ENCODE results near the gene ART5. TPM values are rescaled to one million over a fixed set of nuclear protein-coding genes. Genes with fewer than 3 reads are reported as not detected.

The ART5 gene
- total RNA-seq, 1 experiment from 2014 or later: not detected

DNA sequence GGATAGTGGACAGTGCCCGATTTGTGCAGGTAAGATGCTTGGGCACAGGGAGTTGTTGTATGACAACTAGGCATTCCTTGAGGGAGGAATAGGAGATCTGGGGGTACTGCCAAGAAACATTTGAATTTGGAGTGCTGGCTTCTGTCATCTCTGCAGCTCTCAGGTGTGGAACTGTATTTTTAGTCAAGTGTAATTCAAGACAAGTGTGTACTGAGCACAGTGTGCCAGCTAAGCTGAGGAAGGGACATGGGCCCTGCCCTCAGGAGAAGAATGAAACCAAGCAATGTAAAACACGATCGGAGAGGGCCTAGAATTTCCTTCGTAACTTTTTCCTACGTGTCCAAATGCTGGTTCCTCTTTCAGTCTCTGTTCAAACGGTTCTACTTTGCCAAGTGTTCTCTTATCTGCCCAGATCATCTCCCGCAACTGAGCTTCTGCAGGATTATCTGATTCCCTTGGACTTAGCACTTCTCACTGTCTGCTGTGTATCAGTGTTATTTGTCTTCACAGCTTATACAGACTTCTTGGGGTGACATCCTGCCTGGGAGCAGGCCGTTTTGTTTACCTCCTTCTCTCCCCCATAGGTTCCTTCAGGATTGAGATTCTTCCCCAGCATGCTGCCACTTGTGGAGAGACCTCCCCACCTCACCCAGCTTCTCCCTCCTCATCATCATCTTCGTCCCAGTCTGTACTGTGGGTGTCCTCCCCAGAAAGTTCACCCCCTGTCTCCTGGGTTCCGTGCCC is 27.6 kb downstream of the ART5 start:
- TF ChIP-seq, protein P1, sequence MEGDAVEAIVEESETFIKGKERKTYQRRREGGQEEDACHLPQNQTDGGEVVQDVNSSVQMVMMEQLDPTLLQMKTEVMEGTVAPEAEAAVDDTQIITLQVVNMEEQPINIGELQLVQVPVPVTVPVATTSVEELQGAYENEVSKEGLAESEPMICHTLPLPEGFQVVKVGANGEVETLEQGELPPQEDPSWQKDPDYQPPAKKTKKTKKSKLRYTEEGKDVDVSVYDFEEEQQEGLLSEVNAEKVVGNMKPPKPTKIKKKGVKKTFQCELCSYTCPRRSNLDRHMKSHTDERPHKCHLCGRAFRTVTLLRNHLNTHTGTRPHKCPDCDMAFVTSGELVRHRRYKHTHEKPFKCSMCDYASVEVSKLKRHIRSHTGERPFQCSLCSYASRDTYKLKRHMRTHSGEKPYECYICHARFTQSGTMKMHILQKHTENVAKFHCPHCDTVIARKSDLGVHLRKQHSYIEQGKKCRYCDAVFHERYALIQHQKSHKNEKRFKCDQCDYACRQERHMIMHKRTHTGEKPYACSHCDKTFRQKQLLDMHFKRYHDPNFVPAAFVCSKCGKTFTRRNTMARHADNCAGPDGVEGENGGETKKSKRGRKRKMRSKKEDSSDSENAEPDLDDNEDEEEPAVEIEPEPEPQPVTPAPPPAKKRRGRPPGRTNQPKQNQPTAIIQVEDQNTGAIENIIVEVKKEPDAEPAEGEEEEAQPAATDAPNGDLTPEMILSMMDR (conservative IDR thresholded peaks at IDR 0.05): no peak
- no peak for TF ChIP-seq EZH2 (IDR thresholded peaks at IDR 0.05; ENCODE audit: low read depth)
- intact Hi-C loops (cut with micrococcal nuclease; ENCODE audit: unreplicated experiment): loop anchor here (10.0 kb wide), 1 partner anchor 159 kb away; no protein-coding TSS in a partner anchor
- ChIA-PET CTCF (no interaction called here), POLR2A (ENCODE audit: unreplicated experiment) (no interaction called here)
- Histone ChIP-seq H3K9me2 (ENCODE audit: insufficient read depth) (no peaks in the 10 kb centered on the region), H2AFZ (no peak overlapping the region), H3K27ac (no peak overlapping the region), H4K20me1 (ENCODE audit: insufficient read depth) (no peaks in the 10 kb centered on the region), H3K4me3 (no peak overlapping the region), H3K9me3 (ENCODE audit: insufficient read depth, low read depth) (no peaks in the 10 kb centered on the region), H3K36me3 (ENCODE audit: low read depth) (no peaks in the 10 kb centered on the region), H3F3A (ENCODE audit: insufficient read depth, low read depth) (no peaks in the 10 kb centered on the region), H3K27me3 (ENCODE audit: insufficient read depth, low read depth) (no peaks in the 10 kb centered on the region), H3K4me2 (no peak overlapping the region), H3K79me2 (ENCODE audit: low read depth) (no peaks in the 10 kb centered on the region), H3K4me1 (replicated peaks; ENCODE audit: insufficient read depth) (no peaks in the 10 kb centered on the region)
- DNase-seq: no peak
- no TSS peak for BruUV-seq (replicated peaks)

DNA sequence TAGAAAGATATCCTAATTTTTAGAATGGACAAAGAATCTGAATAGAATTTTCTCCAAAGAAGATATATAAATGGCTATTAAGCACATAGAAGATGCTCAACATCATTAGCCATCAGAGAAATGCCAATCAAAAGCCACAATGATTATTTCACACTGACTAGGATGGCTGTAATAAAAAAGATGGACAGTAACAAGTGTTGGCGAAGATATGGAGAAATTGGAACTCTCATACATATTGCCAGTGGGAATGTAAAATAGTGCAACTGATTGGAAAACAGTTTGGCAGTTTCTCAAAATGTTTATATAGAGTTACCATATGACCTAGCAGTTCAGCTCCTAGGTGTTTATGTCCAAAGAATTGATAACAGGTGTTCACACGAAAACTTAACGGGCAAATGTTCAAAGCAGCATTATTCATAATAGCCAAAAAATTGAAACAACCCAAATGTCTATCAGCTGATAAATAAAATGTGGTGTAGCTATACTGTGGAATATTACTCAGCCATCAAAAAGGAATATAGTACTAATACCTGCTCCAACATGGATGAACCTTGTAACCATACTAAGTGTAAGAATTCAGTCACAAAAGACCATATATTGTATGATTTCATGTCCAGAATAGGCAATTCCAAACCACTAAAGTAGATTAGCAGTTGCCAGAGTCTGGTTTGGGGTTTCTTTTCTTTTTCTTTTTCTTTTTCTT is 29.7 kb downstream of the ART5 start:
- no peak overlapping the region for H3K27ac ChIP-seq
- H3K36me3 ChIP-seq (ENCODE audit: low read depth): no peaks in the 10 kb centered on the region
- no TSS peak for BruUV-seq (replicated peaks)
- POLR2A ChIA-PET (ENCODE audit: unreplicated experiment): no interaction called here
- H3K4me3 ChIP-seq: no peak overlapping the region
- no peak overlapping the region for H2AFZ ChIP-seq
- no peaks in the 10 kb centered on the region for H3K27me3 ChIP-seq (ENCODE audit: insufficient read depth, low read depth)
- intact Hi-C loops (cut with micrococcal nuclease; ENCODE audit: unreplicated experiment): loop anchor here (10.0 kb wide), 1 partner anchor 157 kb away; no protein-coding TSS in a partner anchor
- no peaks in the 10 kb centered on the region for H3F3A ChIP-seq (ENCODE audit: insufficient read depth, low read depth)
- no peak overlapping the region for H3K4me2 ChIP-seq
- DNase-seq: no peak
- H3K9me3 ChIP-seq (ENCODE audit: insufficient read depth, low read depth): no peaks in the 10 kb centered on the region
- no peaks in the 10 kb centered on the region for H4K20me1 ChIP-seq (ENCODE audit: insufficient read depth)
- no peaks in the 10 kb centered on the region for H3K79me2 ChIP-seq (ENCODE audit: low read depth)
- H3K9me2 ChIP-seq (ENCODE audit: insufficient read depth): no peaks in the 10 kb centered on the region
- CTCF ChIA-PET: no interaction called here
- H3K4me1 ChIP-seq (replicated peaks; ENCODE audit: insufficient read depth): no peaks in the 10 kb centered on the region
- TF ChIP-seq EZH2 (IDR thresholded peaks at IDR 0.05; ENCODE audit: low read depth): no peak
- TF ChIP-seq, protein P1 (conservative IDR thresholded peaks at IDR 0.05): no peak

DNA sequence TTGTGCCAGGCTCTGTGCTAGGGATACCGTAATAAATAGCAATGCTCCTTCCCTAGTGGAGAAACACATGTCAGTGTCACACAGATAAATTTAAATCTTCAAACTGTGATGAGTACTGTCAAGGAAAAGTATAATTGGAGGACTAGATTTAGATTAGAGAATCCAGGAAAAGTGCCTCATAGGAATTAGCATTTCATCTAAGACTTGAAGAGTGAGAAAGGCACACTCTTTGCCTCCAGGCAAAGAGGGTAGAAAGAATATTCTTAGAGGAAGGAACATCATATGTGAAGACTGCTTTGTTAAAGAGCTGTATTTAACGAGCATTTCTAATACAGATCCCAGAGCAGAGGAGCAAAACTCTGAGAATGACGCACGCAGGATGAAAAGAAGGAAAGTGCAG is 30.9 kb downstream of the ART5 start:
- Histone ChIP-seq H3K27me3 (ENCODE audit: insufficient read depth, low read depth) (no peaks in the 10 kb centered on the region), H2AFZ (no peak overlapping the region), H4K20me1 (ENCODE audit: insufficient read depth) (no peaks in the 10 kb centered on the region), H3K4me2 (no peak overlapping the region), H3K9me2 (ENCODE audit: insufficient read depth) (no peaks in the 10 kb centered on the region), H3K27ac (no peak overlapping the region), H3K4me3 (no peak overlapping the region), H3K79me2 (ENCODE audit: low read depth) (no peaks in the 10 kb centered on the region), H3F3A (ENCODE audit: insufficient read depth, low read depth) (no peaks in the 10 kb centered on the region), H3K4me1 (replicated peaks; ENCODE audit: insufficient read depth) (no peaks in the 10 kb centered on the region), H3K36me3 (ENCODE audit: low read depth) (no peaks in the 10 kb centered on the region), H3K9me3 (ENCODE audit: insufficient read depth, low read depth) (no peaks in the 10 kb centered on the region)
- TF ChIP-seq, protein P1 (conservative IDR thresholded peaks at IDR 0.05): no peak
- TF ChIP-seq EZH2 (IDR thresholded peaks at IDR 0.05; ENCODE audit: low read depth): no peak
- DNase-seq: no peak
- intact Hi-C loops (cut with micrococcal nuclease; ENCODE audit: unreplicated experiment): loop anchor here (10.0 kb wide), 1 partner anchor 156 kb away; no protein-coding TSS in a partner anchor
- ChIA-PET CTCF (no interaction called here), POLR2A (ENCODE audit: unreplicated experiment) (no interaction called here)
- no TSS peak for BruUV-seq (replicated peaks)

Data from PC-9 (cell line).